WTC11 (cell line): ENCODE measurements around the gene KLK14. TPM values are rescaled to one million over a fixed set of nuclear protein-coding genes. Genes with fewer than 3 reads are reported as not detected.

ENCODE experiments used
- ATAC-seq: fragments of 200-7000 bp; cut with Tn5 transposase; 2 replicates; pipeline ENCODE4 v1.10.0; 2021; ENCODE audit warnings: mild to moderate bottlenecking, moderate library complexity
- CTCF ChIA-PET: fragments of 300-600 bp; sonication (Branson Sonifier 250); formaldehyde crosslinking; loops from one replicate; lab custom pipeline; 2021; ENCODE audit warnings: antibody characterized with exemption; lab: Charles Lee
- POLR2A ChIA-PET: fragments of 350-600 bp; sonication (Branson Sonifier 250); formaldehyde crosslinking; loops from one replicate; lab custom pipeline; 2021; ENCODE audit warnings: antibody characterized with exemption; lab: Charles Lee
- DNase-seq: peaks from one replicate; pipeline ENCODE4 v3.0.0; 2021; ENCODE audit warnings: low spot score
- H3K27ac Mint-ChIP-seq: 2 replicates; pipeline ENCODE4 v1.8.0; 2021; ENCODE audit warnings: mixed read lengths
- H3K27me3 Mint-ChIP-seq: 2 replicates; pipeline ENCODE4 v1.8.0; 2021; ENCODE audit warnings: low read depth, mild to moderate bottlenecking, moderate library complexity, mixed read lengths
- H3K36me3 Mint-ChIP-seq: 2 replicates; pipeline ENCODE4 v1.8.0; 2021; ENCODE audit warnings: mixed read lengths
- H3K4me1 Mint-ChIP-seq: 2 replicates; pipeline ENCODE4 v1.8.0; 2022; ENCODE audit warnings: mixed read lengths
- H3K4me3 Mint-ChIP-seq: 2 replicates; pipeline ENCODE4 v1.8.0; 2021; ENCODE audit warnings: mild to moderate bottlenecking, moderate library complexity, mixed read lengths
- H3K9me3 Mint-ChIP-seq: 2 replicates; pipeline ENCODE4 v1.8.0; 2021; ENCODE audit warnings: mixed read lengths
- KAT7 ChIP-seq: sonication (generic); formaldehyde crosslinking; IDR thresholded peaks from 2 replicates; pipeline ENCODE4 v1.8.1; 2023; ENCODE audit warnings: missing genetic modification reagents, mild to moderate bottlenecking, borderline replicate concordance
- NFYB ChIP-seq: sonication (generic); formaldehyde crosslinking; conservative IDR thresholded peaks from 2 replicates; pipeline ENCODE4 v1.8.0; 2022; ENCODE audit warnings: low read depth, missing genetic modification reagents
- SMAD4 ChIP-seq: sonication (generic); formaldehyde crosslinking; IDR thresholded peaks from 2 replicates; pipeline ENCODE4 v1.8.0; 2022; ENCODE audit warnings: mild to moderate bottlenecking, missing genetic modification reagents
- SOX15 ChIP-seq: fragments of 250-450 bp; sonication (Bioruptor Pico); IDR thresholded peaks from 2 replicates; pipeline ENCODE4 v1.9.0; 2021; ENCODE audit warnings: mild to moderate bottlenecking
- total RNA-seq: library from RNA; stranded (reverse); gene quantifications from 3 replicates; pipeline ENCODE4 v1.2.3, GENCODE V29; 2021
- TF ChIP-seq, protein P1 (sequence below): sonication (generic); formaldehyde crosslinking; conservative IDR thresholded peaks from 2 replicates; pipeline ENCODE4 v1.8.1; 2023; ENCODE audit warnings: mild to moderate bottlenecking, low read depth, missing genetic modification reagents, moderate library complexity
- TF ChIP-seq, protein P2 (sequence below): fragments of 200-600 bp; IDR thresholded peaks from 2 replicates; pipeline ENCODE4 v1.8.0; 2022; ENCODE audit warnings: antibody characterized with exemption

KLK14 gene
- total RNA-seq, 1 experiment from 2014 or later = 1.1 TPM

DNA sequence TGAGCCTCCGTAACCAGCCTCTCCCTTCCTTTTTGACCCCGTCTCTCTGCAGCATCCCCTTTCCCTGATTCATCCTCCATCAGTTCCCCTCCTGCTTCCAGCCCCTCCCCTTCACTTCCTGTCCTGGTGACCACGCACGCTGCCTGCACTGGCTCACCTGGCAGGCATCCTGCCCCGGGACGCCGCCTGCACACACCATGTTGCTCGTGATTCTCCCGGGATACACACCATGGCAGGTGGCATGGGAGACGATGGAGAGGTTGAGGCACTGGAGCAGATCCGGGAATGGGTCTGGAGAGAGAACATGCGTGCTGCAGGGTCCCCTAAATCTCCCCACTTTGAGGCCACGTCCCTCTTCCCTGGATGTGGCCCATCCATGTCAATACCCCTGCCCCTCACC is 52.1 kb downstream of the KLK14 start:
- Mint-ChIP-seq H3K9me3 (peaks cover 6% of the 10 kb centered on the region), H3K36me3 (no peaks in the 10 kb centered on the region), H3K4me1 (peaks cover 35% of the 10 kb centered on the region), H3K27me3 (peaks cover 4% of the 10 kb centered on the region), H3K4me3 (no peak overlapping the region), H3K27ac (no peak overlapping the region)
- DNase-seq (no peak), ATAC-seq (no peak)
- ChIA-PET CTCF (interaction anchor here (0.6 kb wide), 1 partner anchor 64 kb away, joined by 3 read pairs; no protein-coding TSS in a partner anchor), POLR2A (no interaction called here)
- TF ChIP-seq, protein P1, sequence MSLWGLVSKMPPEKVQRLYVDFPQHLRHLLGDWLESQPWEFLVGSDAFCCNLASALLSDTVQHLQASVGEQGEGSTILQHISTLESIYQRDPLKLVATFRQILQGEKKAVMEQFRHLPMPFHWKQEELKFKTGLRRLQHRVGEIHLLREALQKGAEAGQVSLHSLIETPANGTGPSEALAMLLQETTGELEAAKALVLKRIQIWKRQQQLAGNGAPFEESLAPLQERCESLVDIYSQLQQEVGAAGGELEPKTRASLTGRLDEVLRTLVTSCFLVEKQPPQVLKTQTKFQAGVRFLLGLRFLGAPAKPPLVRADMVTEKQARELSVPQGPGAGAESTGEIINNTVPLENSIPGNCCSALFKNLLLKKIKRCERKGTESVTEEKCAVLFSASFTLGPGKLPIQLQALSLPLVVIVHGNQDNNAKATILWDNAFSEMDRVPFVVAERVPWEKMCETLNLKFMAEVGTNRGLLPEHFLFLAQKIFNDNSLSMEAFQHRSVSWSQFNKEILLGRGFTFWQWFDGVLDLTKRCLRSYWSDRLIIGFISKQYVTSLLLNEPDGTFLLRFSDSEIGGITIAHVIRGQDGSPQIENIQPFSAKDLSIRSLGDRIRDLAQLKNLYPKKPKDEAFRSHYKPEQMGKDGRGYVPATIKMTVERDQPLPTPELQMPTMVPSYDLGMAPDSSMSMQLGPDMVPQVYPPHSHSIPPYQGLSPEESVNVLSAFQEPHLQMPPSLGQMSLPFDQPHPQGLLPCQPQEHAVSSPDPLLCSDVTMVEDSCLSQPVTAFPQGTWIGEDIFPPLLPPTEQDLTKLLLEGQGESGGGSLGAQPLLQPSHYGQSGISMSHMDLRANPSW (CRISPR knock-in tag) = no peak
- TF ChIP-seq KAT7 (CRISPR knock-in tag) (no peak), SMAD4 (CRISPR knock-in tag) (0 out of 2 replicates have a peak, but pooled peaks have one; percentile 13)

DNA sequence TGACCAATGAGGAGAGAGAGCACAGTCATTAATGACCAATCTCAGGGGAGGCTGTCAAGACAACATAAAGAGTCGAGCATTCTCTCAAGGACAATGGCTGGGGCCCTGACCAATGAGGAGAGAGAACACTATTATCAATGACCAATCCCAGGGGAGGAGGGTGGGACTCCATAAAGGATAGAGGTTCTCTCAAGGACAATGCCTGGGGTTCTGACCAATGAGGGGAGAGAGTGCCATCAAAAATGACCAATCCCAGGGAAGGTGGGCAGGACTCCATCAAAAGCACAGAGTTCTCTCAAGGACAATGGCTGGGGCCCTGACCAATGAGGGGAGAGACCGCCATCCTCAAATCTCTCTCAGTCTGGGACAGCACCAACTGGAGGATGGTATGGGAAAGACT is 53.0 kb downstream of the KLK14 start:
- ATAC-seq = peak; percentile 34

More for the DNA sequence above, 53.0 kb downstream of the KLK14 start:
- CTCF ChIA-PET = interaction anchor here (0.6 kb wide), 1 partner anchor 65 kb away, joined by 3 read pairs; no protein-coding TSS in a partner anchor
- Mint-ChIP-seq H3K27me3 (no peaks in the 10 kb centered on the region; the same call in 1 of the 2 replicates), H3K27ac (no peak overlapping the region), H3K9me3 (peaks cover 6% of the 10 kb centered on the region), H3K4me3 (no peak overlapping the region), H3K4me1 (peaks cover 36% of the 10 kb centered on the region), H3K36me3 (no peaks in the 10 kb centered on the region)
- no peak for DNase-seq
- POLR2A ChIA-PET = no interaction called here
- TF ChIP-seq NFYB (CRISPR knock-in tag) (peak; percentile 41; the same call in 1 of the 2 replicates), SOX15 (CRISPR knock-in tag) (no peak)
- TF ChIP-seq, protein P2, sequence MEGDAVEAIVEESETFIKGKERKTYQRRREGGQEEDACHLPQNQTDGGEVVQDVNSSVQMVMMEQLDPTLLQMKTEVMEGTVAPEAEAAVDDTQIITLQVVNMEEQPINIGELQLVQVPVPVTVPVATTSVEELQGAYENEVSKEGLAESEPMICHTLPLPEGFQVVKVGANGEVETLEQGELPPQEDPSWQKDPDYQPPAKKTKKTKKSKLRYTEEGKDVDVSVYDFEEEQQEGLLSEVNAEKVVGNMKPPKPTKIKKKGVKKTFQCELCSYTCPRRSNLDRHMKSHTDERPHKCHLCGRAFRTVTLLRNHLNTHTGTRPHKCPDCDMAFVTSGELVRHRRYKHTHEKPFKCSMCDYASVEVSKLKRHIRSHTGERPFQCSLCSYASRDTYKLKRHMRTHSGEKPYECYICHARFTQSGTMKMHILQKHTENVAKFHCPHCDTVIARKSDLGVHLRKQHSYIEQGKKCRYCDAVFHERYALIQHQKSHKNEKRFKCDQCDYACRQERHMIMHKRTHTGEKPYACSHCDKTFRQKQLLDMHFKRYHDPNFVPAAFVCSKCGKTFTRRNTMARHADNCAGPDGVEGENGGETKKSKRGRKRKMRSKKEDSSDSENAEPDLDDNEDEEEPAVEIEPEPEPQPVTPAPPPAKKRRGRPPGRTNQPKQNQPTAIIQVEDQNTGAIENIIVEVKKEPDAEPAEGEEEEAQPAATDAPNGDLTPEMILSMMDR = no peak

Other genes with a start within 250 kb of the KLK14 start
- not detected in 3 replicates for gene KLK15, start 249.3 kb downstream of the KLK14 start, total RNA-seq
- gene KLK3, start 228.0 kb downstream of the KLK14 start, total RNA-seq = 0.13 to 0.25 TPM (median 0.16 TPM) in 3 replicates
- 0.18 to 0.46 TPM in 2 of 3 replicates, not detected in the other for gene KLK2, start 209.4 kb downstream of the KLK14 start, total RNA-seq
- 0.27 to 0.82 TPM (median 0.70 TPM) in 3 replicates for gene KLK4, start 171.5 kb downstream of the KLK14 start, total RNA-seq
- 0.66 to 1.0 TPM (median 0.69 TPM) in 3 replicates for gene KLK5, start 129.8 kb downstream of the KLK14 start, total RNA-seq
- 0.52 to 1.1 TPM (median 0.92 TPM) in 3 replicates for gene KLK6, start 113.3 kb downstream of the KLK14 start, total RNA-seq
- 0.66 to 0.87 TPM (median 0.78 TPM) in 3 replicates for gene KLK7, start 99.0 kb downstream of the KLK14 start, total RNA-seq
- 4.4 to 6.9 TPM (median 5.9 TPM) in 3 replicates for gene KLK8, start 81.3 kb downstream of the KLK14 start, total RNA-seq
- gene KLK10, start 63.2 kb downstream of the KLK14 start, total RNA-seq = 3.2 to 4.9 TPM (median 4.9 TPM) in 3 replicates
- 0.23 to 0.55 TPM (median 0.27 TPM) in 3 replicates for gene KLK11, start 56.3 kb downstream of the KLK14 start, total RNA-seq
- not detected in 3 replicates for gene KLK12, start 47.9 kb downstream of the KLK14 start, total RNA-seq
- gene KLK13, start 17.8 kb downstream of the KLK14 start, total RNA-seq = 3.1 to 5.0 TPM (median 4.5 TPM) in 3 replicates
- 8.6 to 10.3 TPM (median 8.9 TPM) in 3 replicates for gene CTU1, start 25.5 kb upstream of the KLK14 start, total RNA-seq
- gene SIGLEC9, start 42.0 kb upstream of the KLK14 start, total RNA-seq = not detected in 3 replicates
- gene SIGLEC7, start 59.4 kb upstream of the KLK14 start, total RNA-seq = not detected in 3 replicates
- gene CD33, start 142.2 kb upstream of the KLK14 start, total RNA-seq = 0.25 to 0.57 TPM (median 0.31 TPM) in 3 replicates
- gene SIGLECL1, start 168.2 kb upstream of the KLK14 start, total RNA-seq = not detected in 3 replicates
- 41.2 to 64.1 TPM (median 60.2 TPM) in 3 replicates for gene IGLON5, start 228.8 kb upstream of the KLK14 start, total RNA-seq